ENCODE measurements around the gene ATP8B3.

DNA sequence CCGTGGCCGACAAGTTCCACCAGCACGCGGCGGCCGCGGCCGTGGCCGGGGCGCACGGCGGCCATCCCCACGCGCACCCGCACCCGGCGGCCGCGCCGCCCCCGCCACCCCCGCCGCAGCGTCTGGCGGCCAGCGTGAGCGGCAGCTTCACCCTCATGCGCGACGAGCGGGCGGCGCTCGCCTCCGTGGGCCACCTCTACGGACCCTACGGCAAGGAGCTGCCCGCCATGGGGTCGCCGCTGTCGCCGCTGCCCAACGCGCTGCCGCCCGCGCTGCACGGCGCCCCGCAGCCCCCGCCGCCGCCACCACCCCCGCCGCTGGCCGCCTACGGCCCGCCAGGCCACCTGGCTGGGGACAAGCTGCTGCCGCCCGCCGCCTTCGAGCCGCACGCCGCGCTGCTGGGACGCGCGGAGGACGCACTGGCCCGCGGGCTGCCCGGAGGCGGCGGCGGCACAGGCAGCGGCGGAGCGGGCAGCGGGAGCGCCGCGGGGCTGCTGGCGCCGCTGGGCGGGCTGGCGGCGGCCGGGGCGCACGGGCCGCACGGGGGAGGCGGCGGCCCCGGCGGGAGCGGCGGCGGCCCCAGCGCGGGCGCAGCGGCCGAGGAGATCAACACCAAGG is 57.9 kb downstream of the ATP8B3 start:
- TF ChIP-seq, protein P1, sequence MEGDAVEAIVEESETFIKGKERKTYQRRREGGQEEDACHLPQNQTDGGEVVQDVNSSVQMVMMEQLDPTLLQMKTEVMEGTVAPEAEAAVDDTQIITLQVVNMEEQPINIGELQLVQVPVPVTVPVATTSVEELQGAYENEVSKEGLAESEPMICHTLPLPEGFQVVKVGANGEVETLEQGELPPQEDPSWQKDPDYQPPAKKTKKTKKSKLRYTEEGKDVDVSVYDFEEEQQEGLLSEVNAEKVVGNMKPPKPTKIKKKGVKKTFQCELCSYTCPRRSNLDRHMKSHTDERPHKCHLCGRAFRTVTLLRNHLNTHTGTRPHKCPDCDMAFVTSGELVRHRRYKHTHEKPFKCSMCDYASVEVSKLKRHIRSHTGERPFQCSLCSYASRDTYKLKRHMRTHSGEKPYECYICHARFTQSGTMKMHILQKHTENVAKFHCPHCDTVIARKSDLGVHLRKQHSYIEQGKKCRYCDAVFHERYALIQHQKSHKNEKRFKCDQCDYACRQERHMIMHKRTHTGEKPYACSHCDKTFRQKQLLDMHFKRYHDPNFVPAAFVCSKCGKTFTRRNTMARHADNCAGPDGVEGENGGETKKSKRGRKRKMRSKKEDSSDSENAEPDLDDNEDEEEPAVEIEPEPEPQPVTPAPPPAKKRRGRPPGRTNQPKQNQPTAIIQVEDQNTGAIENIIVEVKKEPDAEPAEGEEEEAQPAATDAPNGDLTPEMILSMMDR (tag by site-specific recombination; IDR thresholded peaks at IDR 0.05) = no peak
- TF ChIP-seq, protein P2, sequence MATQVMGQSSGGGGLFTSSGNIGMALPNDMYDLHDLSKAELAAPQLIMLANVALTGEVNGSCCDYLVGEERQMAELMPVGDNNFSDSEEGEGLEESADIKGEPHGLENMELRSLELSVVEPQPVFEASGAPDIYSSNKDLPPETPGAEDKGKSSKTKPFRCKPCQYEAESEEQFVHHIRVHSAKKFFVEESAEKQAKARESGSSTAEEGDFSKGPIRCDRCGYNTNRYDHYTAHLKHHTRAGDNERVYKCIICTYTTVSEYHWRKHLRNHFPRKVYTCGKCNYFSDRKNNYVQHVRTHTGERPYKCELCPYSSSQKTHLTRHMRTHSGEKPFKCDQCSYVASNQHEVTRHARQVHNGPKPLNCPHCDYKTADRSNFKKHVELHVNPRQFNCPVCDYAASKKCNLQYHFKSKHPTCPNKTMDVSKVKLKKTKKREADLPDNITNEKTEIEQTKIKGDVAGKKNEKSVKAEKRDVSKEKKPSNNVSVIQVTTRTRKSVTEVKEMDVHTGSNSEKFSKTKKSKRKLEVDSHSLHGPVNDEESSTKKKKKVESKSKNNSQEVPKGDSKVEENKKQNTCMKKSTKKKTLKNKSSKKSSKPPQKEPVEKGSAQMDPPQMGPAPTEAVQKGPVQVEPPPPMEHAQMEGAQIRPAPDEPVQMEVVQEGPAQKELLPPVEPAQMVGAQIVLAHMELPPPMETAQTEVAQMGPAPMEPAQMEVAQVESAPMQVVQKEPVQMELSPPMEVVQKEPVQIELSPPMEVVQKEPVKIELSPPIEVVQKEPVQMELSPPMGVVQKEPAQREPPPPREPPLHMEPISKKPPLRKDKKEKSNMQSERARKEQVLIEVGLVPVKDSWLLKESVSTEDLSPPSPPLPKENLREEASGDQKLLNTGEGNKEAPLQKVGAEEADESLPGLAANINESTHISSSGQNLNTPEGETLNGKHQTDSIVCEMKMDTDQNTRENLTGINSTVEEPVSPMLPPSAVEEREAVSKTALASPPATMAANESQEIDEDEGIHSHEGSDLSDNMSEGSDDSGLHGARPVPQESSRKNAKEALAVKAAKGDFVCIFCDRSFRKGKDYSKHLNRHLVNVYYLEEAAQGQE (tag by site-specific recombination; IDR thresholded peaks at IDR 0.05) = no peak
- TF ChIP-seq, protein P3, sequence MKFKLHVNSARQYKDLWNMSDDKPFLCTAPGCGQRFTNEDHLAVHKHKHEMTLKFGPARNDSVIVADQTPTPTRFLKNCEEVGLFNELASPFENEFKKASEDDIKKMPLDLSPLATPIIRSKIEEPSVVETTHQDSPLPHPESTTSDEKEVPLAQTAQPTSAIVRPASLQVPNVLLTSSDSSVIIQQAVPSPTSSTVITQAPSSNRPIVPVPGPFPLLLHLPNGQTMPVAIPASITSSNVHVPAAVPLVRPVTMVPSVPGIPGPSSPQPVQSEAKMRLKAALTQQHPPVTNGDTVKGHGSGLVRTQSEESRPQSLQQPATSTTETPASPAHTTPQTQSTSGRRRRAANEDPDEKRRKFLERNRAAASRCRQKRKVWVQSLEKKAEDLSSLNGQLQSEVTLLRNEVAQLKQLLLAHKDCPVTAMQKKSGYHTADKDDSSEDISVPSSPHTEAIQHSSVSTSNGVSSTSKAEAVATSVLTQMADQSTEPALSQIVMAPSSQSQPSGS (tag by site-specific recombination; IDR thresholded peaks at IDR 0.05; ENCODE audit: low read depth) = no peak
- TF ChIP-seq ZNF114 (tag by site-specific recombination; IDR thresholded peaks at IDR 0.05) = no peak

Data from HEK293 (cell line).